ENCODE results near the gene MDM4.
A peak's percentile ranks its signal among the peaks of the same experiment; 100 is the strongest.
"Not testable (repeated sequence)": the region's sequence is repeated elsewhere in the genome, so short reads cannot be mapped to it uniquely, and the experiment has no call there.

MDM4 gene

DNA sequence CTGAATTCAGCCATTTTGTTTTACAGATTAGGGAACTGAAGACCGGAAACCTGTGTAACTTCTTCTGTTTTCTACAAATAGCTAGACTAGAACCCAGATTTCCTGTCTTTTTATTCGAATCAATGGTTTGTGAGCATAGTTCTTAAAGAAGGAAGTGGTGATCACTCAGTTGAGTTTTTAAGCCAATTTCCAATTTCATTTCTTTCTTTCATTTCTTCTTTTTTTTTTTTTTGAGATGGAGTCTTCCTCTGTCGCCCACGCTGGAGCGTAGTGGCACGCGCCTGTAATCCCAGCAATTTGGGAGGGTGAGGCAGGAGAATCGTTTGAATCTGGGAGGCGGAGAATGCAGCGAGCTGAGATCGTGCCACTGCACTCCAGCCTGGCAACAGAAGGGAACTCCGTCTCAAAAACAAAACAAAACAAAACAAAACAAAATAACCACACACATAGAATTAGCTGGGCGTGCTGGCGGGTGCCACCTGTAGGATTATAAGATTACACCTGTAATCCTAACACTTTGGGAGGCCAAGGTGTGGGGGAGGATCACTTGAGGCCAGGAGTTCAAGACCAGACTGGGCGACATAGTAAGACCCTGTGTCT lies 3.0 kb upstream of the MDM4 start:
- no peak overlapping the region for H3K4me3 ChIP-seq (ENCODE audit: low read depth, low read length)

DNA sequence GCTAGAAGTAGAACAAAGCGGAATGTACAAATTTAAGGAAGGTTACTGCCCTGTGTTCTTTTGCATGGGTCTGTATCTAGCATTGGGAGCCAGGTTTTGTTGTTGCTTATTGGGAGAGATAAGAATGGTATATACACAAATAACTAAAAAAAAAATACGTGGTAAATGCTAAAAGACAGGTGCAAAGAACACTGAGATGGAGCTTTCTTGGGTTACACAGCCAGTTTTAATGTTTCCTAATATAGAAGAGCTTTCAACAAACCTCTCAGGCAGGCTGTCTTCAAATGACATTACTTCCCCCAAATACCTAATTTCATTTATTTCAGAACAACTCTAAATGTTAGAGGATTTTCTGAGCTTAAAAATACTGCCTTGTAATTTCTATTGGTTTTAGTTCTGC lies 1.4 kb upstream of the MDM4 start:
- no peak overlapping the region for H3K4me3 ChIP-seq (ENCODE audit: low read depth, low read length)

DNA sequence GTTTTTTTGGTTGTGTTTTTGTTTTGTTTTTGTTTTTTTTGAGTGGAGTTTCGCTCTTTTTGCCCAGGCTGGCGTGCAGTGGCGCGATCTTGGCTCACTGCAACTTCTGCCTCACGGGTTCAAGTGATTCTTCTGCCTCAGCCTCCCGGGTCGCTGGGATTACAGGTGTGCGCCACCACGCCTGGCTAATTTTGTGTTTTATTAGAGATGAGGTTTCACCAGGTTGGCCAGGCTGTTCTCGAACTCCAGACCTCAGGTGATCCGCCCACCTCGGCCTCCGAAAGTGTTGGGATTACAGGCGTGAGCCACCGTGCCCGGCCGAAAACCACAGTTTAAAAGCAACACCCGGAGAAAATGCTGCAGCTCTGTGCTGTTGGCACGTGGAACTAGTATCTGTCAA lies 1.2 kb downstream of the MDM4 start:
- peak overlapping the region; percentile 87 for H3K4me3 ChIP-seq (ENCODE audit: low read depth, low read length)

DNA sequence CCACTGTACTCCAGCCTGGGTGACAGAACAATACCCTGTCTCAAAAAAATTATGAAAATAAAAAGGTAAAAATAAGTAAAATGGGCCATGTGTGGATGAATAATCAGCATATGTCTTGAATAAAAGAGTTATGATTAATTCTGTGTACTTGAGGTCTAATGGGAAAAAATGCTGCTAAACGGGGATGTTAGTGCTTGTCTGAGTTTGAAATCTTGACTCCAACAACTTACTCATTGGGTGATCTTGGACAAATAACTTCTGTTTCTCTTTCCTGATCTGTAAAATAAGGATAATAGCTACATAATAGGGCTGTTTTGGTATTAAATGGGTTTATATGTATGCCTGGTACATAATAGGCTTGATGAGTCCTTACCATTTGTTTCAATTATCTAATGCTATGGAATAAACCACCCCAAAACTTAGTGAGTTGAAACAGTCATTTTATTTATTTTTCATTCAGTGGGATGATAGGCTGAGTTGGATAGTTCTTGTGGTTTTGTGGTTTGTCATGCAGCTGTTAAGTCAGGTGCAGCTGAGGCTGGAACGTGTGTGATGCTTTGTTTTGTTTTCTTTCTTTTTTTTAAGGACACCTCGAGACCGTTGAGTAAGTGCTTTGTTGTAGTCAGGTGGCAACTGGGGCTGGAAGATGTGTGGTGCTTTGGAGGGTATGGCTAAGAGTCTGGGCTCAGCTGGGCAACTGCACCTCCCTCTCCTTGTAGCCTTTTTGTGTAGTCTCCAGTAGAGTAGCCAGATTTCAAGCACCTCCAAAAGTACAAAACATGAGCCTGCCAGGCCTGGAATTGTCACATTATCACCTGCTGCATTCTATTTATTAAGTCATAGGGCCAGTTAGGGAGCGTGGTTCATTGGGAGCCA lies 4.9 kb downstream of the MDM4 start:
- H3K4me3 ChIP-seq (ENCODE audit: low read depth, low read length): no peak overlapping the region

DNA sequence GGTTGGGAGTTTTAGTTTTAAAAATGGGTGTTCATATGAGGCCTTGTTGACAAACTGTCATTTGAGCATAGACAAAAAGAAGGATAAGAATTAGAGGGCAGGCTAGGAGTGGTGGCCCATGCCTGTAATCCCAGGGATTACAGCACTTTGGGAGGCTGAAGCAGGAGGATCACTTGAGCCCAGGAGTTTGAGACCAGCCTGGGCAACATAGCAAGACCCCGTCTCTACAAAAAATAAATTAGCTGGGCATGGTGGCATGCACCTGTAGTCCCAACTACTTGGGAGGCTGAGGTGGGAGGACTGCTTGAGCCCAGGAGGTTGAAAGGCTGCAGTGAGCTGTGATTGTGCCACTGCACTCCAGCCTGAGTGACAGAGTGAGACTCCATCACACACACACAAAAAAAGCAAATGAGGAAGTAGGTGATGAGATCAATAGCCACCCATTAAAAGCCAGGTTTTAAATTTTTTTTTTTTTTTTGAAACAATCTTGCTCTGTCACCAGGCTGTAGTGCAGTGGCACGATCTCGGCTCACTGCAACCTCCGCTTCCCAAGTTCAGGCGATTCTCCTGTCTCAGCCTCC lies 5.8 kb downstream of the MDM4 start:
- H3K4me3 ChIP-seq (ENCODE audit: low read depth, low read length): not testable (repeated sequence)

DNA sequence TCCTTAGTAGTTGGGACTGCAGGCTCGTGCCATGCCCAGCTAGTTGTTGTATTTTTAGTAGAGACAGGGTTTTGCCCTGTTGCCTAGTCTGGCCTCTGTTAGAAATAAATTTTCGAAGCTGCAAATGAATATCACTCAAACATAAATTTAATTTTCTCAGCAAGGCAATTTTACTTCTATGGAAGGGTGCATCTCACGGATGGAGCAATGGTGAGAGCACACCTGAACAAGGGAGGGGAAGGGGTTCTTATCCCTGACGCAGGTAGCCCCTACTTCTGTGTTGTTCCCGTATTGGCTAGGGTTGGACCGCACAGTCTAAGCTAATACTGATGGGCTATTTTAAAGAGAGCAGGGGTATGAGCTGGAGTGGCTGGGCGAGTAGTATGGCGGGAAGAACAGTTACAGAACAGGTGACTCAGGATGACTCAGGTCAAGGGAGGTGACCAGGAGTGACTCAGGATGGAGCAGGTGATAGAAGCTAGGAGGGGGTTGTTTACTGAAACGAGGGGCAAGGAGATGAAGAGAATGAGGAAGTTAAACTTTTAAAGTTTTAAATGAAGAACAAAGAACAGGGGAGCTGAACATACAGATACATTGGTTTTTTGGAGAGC lies 7.5 kb downstream of the MDM4 start:
- H3K4me3 ChIP-seq (ENCODE audit: low read depth, low read length): no peak overlapping the region

DNA sequence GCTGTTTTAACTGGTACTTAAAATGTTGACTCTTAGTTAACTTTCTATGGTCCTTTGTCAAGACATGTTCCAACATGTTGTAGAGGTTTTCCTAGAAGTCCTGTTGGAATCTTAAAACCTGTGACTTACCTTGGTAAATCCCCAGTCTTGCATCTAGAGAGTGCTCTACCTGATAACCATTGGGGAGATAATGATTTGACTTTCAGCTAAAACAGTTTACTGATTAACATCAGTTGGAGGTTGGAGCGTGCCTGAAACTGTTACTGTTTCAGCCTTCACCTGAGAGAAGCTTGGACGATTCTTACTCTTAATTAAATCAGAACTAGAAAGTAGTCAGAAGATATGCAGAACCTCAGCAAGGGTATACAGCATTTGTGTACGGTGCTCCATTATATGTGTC lies 8.8 kb downstream of the MDM4 start:
- H3K4me3 ChIP-seq (ENCODE audit: low read depth, low read length): no peak overlapping the region

DNA sequence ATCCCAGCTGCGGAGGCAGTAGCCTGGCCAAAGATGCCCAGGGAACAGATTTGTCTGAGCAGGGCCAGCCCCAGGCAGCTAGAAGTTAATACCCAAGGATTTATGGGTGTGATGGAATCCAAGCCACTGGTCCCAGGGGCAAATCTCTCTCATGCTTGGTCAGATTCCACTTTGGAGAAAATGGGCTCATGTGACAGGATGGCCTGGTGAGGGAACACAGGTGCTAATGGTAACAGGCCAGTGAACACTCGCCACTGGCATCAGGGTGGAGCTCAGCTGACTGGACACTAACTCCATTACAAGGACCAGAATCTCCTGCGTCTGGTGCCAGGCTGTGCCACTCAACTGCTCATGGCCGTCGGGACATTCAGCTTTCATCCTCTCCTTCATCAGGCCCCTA lies 12.0 kb downstream of the MDM4 start:
- no peak overlapping the region for H3K4me3 ChIP-seq (ENCODE audit: low read depth, low read length)

DNA sequence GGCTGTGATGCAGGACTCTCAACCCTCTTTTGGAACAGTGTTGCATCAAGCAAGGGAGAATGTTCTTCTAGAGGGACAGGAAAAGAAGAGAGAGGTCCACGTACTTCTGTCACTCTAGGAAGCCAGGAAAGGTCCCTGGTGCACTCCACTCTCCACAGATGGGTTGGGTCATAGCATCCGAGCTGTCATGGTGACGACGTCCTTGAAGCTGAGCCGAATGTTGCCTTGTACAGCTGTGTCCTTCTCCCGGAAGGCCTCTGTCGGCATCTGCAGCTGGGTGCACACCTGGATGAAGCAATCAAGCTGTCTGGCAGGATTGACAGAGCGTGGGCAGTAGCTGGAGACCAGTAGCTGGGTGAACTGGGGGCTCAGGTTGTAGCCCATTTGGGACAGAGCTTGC lies 12.5 kb downstream of the MDM4 start:
- no peak overlapping the region for H3K4me3 ChIP-seq (ENCODE audit: low read depth, low read length)

DNA sequence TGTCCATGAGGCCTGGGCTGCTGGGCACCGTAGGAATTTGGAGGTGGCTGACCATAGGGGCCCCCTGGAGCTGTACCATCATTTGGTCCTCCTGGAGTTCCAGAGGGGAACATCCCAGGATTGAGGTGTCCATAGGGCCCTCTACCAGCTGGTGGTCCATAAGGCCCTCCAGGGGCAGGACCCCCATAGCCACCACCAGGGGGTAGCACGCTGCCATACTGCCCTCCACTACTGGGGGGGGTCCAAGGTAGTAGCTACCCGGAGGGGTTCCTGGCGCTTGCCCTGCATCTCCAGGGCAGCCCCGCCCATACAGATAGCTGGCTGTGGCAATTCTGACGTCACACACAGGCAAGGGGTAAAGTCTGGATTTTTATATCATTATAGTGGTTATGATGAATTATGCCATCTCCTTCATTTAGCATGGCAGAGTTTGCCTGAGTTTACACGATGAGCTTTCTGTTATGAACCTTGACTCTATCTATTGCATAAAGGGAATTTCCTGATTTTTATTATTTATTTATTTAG lies 13.2 kb downstream of the MDM4 start:
- no peak overlapping the region for H3K4me3 ChIP-seq (ENCODE audit: low read depth, low read length)

DNA sequence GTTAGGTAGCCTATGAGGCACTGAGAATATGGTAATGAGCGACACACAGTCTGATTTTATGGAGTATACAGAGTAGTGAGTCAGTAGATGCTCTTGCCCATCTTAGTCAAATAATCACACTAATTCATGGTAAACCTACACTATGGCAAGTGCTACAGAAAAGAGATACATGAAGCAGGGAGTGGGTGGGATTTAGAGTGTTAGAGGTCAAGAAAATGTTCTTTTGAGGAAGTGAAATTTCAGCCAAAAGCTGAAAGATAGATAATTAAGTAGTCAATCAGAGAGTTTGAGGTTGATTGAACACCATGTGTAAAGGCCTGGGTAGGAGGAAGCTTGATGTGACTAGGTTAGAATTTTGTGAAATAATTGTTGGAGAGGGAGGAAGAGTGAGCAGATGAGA lies 14.7 kb downstream of the MDM4 start:
- no peak overlapping the region for H3K4me3 ChIP-seq (ENCODE audit: low read depth, low read length)

DNA sequence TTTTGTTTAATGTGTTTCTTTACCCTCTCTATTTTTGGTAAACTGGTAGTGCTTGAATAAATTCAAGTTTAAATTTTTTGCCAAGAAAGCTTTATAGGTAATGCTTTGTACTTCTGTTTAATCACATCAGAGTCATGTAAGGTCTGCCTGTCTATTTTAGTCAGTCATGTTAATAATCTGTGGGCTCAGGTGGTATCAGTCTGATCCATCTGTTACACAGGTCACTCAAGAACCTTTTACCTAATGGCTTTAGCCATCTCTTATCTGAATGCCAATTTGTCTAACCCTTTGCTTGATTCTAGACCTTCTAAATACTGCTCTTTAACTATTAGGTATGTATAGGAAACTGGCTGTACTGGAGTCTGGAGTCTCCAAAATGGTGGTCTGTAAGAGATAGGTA lies 16.6 kb downstream of the MDM4 start:
- H3K4me3 ChIP-seq (ENCODE audit: low read depth, low read length): no peak overlapping the region

DNA sequence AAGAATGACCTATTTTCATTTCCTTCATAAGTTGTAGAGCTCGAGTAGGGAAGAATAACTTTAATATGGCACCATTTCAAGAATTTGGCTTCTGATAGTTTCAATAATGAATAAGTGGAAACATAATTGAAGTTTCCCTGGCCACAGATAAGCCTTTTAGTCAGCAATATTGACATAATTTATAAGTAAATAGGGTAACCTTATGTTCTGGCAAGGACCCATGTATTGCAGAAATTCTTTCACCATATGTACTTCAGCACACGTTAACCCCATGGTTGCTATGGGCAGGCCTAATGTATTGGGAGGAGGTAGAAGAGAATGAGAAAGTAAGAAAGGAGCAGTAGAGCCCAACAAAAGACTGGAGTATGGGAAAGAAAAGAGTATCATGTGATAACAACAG lies 25.4 kb downstream of the MDM4 start:
- no peak overlapping the region for H3K4me3 ChIP-seq (ENCODE audit: low read depth, low read length)

DNA sequence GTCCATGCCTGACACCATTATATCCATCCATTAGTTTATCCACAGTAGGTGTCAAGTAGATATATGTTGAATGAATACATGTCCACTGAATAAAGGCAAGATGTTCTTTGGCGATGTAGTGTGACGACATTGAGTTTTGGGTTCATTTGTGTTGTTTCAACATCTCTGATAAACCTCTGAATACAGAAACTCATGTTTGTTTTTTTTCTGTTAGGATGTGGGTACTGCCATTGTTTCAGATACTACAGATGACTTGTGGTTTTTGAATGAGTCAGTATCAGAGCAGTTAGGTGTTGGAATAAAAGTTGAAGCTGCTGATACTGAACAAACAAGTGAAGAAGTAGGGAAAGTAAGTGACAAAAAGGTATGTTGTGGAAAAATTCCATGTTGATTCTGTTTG lies 28.1 kb downstream of the MDM4 start:
- no peak overlapping the region for H3K4me3 ChIP-seq (ENCODE audit: low read depth, low read length)

DNA sequence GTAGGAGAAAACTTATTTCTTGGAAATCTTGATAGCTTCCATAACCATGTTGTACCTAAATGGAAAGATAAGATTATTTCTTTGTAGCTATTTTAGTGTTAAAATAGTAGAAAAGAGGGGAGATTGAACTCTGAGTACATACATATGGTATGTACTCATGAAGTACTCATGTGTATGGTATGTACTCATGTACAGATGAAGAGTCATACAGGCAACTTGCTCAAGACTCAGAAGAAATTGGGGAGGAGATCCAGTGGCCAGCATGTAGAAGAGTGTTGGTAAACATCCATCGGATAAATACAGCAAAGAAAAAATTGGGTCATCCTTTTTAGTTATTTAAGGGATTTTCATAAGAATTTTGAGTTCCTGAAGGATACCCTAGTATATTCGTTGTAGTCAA lies 29.0 kb downstream of the MDM4 start:
- H3K4me3 ChIP-seq (ENCODE audit: low read depth, low read length): no peak overlapping the region

DNA sequence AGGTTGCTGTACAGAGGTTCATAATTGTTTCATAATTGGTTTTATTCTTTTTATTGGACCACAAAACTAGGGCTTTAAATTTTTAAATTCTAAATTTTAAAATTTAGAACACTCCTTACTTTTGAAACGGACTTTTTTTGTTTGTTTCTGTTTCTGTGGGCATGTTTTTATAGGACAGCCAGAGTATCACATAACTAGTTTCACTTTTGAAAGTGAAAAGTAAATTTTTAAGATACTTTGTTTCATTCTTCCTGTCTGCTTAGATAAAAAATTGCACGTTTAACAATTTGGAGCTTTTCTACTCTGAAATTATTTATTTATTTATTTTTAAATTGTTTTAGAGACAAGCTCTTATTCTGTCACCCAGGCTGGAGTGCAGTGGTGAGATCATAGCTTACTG lies 29.7 kb downstream of the MDM4 start:
- H3K4me3 ChIP-seq (ENCODE audit: low read depth, low read length): no peak overlapping the region

DNA sequence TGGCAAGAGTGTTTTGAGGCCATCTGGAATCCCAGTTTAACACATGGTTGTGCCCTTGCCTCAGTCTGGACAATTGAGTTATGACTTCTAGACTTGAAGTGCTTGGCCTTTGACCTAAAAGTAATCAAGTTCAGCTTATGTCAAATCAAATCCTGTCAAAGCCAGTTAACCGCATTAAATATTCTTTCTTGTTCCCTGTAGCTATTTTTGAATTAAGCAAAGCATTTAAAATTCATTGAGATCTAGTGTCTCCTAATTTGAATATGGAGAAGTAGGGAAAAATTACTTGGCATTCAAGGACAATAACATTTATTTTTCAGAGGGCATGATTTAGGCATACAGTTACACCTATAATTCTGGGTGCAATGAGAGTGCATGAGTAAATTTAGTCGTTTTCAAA lies 32.1 kb downstream of the MDM4 start:
- H3K4me3 ChIP-seq (ENCODE audit: low read depth, low read length): no peak overlapping the region

DNA sequence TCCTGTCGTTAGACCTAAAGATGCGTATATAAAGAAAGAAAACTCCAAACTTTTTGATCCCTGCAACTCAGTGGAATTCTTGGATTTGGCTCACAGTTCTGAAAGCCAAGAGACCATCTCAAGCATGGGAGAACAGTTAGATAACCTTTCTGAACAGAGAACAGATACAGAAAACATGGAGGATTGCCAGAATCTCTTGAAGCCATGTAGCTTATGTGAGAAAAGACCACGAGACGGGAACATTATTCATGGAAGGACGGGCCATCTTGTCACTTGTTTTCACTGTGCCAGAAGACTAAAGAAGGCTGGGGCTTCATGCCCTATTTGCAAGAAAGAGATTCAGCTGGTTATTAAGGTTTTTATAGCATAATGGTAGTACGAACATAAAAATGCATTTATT lies 33.1 kb downstream of the MDM4 start:
- H3K4me3 ChIP-seq (ENCODE audit: low read depth, low read length): no peak overlapping the region

DNA sequence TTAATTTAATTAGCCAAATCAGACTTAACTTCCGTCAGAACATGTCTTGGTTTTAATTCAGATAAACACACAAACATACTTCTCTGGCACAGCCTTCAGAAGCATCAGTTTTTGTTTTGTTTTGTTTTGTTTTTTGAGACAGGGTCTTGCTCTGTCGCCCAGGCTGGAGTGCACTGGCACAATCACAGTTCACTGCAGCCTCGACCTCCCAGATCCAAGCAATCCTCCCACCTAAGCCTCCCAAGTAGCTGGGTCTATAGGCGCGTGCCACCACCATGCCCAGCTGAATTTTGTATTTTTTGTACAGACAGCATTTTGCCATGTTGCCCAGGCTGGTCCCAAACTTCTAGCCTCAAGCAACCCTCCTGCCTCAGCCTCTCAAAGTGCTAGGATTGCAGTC lies 34.7 kb downstream of the MDM4 start:
- H3K4me3 ChIP-seq (ENCODE audit: low read depth, low read length): no peak overlapping the region

DNA sequence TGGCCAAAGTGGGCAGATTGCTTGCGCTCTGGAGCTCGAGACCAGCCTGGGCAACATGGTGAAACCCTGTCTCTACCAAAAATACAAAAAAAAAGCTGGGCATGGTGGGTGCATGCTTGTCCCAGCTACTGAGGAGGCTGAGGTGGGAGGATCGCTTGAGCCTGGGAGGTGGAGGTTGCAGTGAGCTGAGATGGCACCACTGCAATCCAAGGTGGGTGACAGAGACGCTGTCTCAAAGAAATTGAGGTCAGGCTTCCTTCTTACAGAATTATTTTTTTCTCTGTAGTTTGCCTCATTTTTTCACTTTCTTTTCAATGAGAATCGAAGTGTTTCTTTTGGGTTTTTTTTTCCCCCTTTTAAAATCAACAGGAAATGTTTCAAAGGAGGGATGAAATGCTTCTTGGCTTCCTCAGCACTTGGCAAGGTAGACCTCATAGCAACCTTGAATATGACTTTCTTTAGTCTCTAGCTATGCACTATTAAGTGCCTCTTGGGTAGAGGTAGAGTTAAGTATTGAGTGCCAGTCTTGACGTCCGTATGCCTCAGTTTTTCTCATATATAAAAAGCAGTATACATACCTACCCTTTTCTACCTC lies 40.3 kb downstream of the MDM4 start:
- no peak overlapping the region for H3K4me3 ChIP-seq (ENCODE audit: low read depth, low read length)

DNA sequence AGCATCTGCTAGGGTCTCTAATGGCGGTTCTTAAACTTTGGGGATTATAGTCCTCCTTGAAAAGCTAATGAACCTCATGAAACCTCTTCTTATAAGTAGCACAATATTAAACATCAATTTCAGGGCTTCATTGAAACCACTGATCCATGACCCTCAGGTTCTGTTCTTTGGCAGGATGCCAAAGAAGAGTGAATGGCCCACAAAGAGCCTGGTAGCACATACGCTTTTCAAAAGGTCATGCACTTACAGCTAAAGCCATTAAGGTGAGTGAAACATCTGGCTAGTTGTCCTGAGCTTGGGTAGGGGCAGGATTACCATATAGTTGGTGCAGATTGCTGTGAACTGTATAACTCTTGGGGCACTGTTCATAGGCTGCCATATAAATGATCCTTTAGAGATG lies 42.3 kb downstream of the MDM4 start:
- H3K4me3 ChIP-seq (ENCODE audit: low read depth, low read length): no peak overlapping the region

All from iPS-11a (cell line).